H1 (cell line): ENCODE data around the gene PGM1. TPM values are rescaled to one million over a fixed set of nuclear protein-coding genes. Genes with fewer than 3 reads are reported as not detected.

ENCODE experiments used
- CTCF ChIA-PET: fragments of 300-600 bp; sonication (Branson Sonifier 250); formaldehyde crosslinking; loops from one replicate; lab custom pipeline; 2021; ENCODE audit not compliant: partially characterized antibody; lab: Charles Lee
- POLR2A ChIA-PET: fragments of 300-600 bp; sonication (Branson Sonifier 250); formaldehyde crosslinking; loops from one replicate; lab custom pipeline; 2021; ENCODE audit warnings: inconsistent platforms; ENCODE audit not compliant: partially characterized antibody; lab: Charles Lee
- DNase-seq, 2 experiments: peaks; one replicate each; pipeline versions ENCODE4 v3.0.0 to v3.0.0-alpha.2; 2010 to 2022; ENCODE audit warnings: low spot score in 2 of 2, low read depth in 1 of 2, mixed read lengths in 1 of 2
- FAIRE-seq: peaks from 2 replicates; lab custom pipeline; 2011; peaks lifted over from hg19 to GRCh38; lab: Jason Lieb, UNC
- H2AFZ ChIP-seq: 2 replicates; pipeline ENCODE4 v1.8.1; 2012; ENCODE audit warnings: low read length, inconsistent platforms
- H2AK5ac ChIP-seq: 2 replicates; pipeline ENCODE4 v1.6.1; 2013; ENCODE audit warnings: low read depth, low read length
- H2BK120ac ChIP-seq: replicated peaks from 2 replicates; pipeline ENCODE3; 2013; ENCODE audit warnings: low read depth, low read length, inconsistent platforms
- H2BK12ac ChIP-seq: 2 replicates; pipeline ENCODE4 v1.6.1; 2013; ENCODE audit warnings: low read depth, low read length
- H2BK15ac ChIP-seq: 2 replicates; pipeline ENCODE4 v1.6.1; 2013; ENCODE audit warnings: low read length
- H2BK20ac ChIP-seq: 2 replicates; pipeline ENCODE4 v1.6.1; 2013; ENCODE audit warnings: low read length
- H2BK5ac ChIP-seq: 2 replicates; pipeline ENCODE4 v1.6.1; 2013; ENCODE audit warnings: low read depth, low read length
- H3K14ac ChIP-seq: 2 replicates; pipeline ENCODE4 v1.6.1; 2013; ENCODE audit warnings: inconsistent platforms; ENCODE audit not compliant: insufficient read length
- H3K18ac ChIP-seq: 2 replicates; pipeline ENCODE4 v1.6.1; 2013; ENCODE audit warnings: low read length; ENCODE audit errors: extremely low read depth
- H3K23ac ChIP-seq: 2 replicates; pipeline ENCODE4 v1.6.1; 2013; ENCODE audit warnings: inconsistent platforms; ENCODE audit not compliant: insufficient read length
- H3K23me2 ChIP-seq: 2 replicates; pipeline ENCODE4 v1.6.1; 2013; ENCODE audit warnings: low read depth, low read length
- H3K27ac ChIP-seq: 2 replicates; pipeline ENCODE4 v1.6.1; 2011; ENCODE audit warnings: low read depth, low read length, inconsistent platforms
- H3K27me3 ChIP-seq, 4 experiments: replicated peaks in 1 of 4; 1 replicate in 1 of 4; 2 replicates in 3 of 4; pipeline versions ENCODE4 v1.6.1 to v1.8.1; 2011 to 2013; ENCODE audit warnings: low read length in 3 of 4, mild to moderate bottlenecking in 3 of 4, inconsistent platforms in 2 of 4, mixed read lengths in 2 of 4, moderate library complexity in 1 of 4; ENCODE audit not compliant: control insufficient read depth in 3 of 4, insufficient read depth in 3 of 4; ENCODE audit errors: extremely low read depth in 1 of 4
- H3K36me3 ChIP-seq, 4 experiments: 2 replicates each; pipeline versions ENCODE4 v1.6.1 to v1.8.1; 2011 to 2013; ENCODE audit warnings: mild to moderate bottlenecking in 4 of 4, low read length in 3 of 4, moderate library complexity in 2 of 4, control low read depth in 1 of 4, inconsistent platforms in 1 of 4; ENCODE audit not compliant: insufficient read depth in 4 of 4, control insufficient read depth in 2 of 4
- H3K4ac ChIP-seq: replicated peaks from 2 replicates; pipeline ENCODE3; 2013; ENCODE audit warnings: low read length, low read depth, mixed read lengths, inconsistent platforms; ENCODE audit not compliant: insufficient read length
- H3K4me1 ChIP-seq, 4 experiments: replicated peaks in 1 of 4; 1 replicate in 1 of 4; 2 replicates in 3 of 4; pipeline versions ENCODE4 v1.6.1 to v1.8.1; 2011 to 2013; ENCODE audit warnings: low read length in 3 of 4, inconsistent platforms in 2 of 4, mixed read lengths in 1 of 4; ENCODE audit not compliant: insufficient read depth in 4 of 4, control insufficient read depth in 3 of 4
- H3K4me2 ChIP-seq, 2 experiments: 2 replicates each; pipeline versions ENCODE4 v1.6.1 to v1.8.1; 2011 to 2013; ENCODE audit warnings: low read depth in 2 of 2, low read length in 2 of 2, control low read depth in 1 of 2, inconsistent platforms in 1 of 2, mild to moderate bottlenecking in 1 of 2; ENCODE audit not compliant: insufficient read depth in 1 of 2
- H3K4me3 ChIP-seq, 4 experiments: fragments of 200-600, 300-600 bp in 1 of 4; sonication (generic), shearing (Covaris generic), sonication (Bioruptor Twin) in 1 of 4; 2 replicates each; pipeline versions ENCODE4 v1.5.1 to v1.8.1; 2011 to 2016; ENCODE audit warnings: low read length in 4 of 4, low read depth in 3 of 4, control low read depth in 2 of 4, inconsistent platforms in 2 of 4, mild to moderate bottlenecking in 2 of 4, mixed read lengths in 1 of 4, moderate library complexity in 1 of 4; ENCODE audit not compliant: insufficient read depth in 2 of 4; ENCODE audit errors: extremely low read depth in 1 of 4
- H3K56ac ChIP-seq: replicated peaks from 2 replicates; pipeline ENCODE3; 2013; ENCODE audit warnings: low read depth, mild to moderate bottlenecking, mixed read lengths, low read length, inconsistent platforms; ENCODE audit not compliant: insufficient read length
- H3K79me1 ChIP-seq: 2 replicates; pipeline ENCODE4 v1.6.1; 2013; ENCODE audit warnings: low read depth, low read length, control low read depth
- H3K79me2 ChIP-seq, 2 experiments: 2 replicates each; pipeline versions ENCODE4 v1.6.1 to v1.8.1; 2012 to 2013; ENCODE audit warnings: low read length in 2 of 2, mild to moderate bottlenecking in 2 of 2, inconsistent platforms in 1 of 2; ENCODE audit not compliant: insufficient read depth in 2 of 2, control insufficient read depth in 1 of 2
- H3K9ac ChIP-seq, 4 experiments: replicated peaks in 1 of 4; 1 replicate in 1 of 4; 2 replicates in 3 of 4; pipeline versions ENCODE4 v1.6.1 to v1.8.1; 2011 to 2013; ENCODE audit warnings: low read depth in 3 of 4, low read length in 3 of 4, control low read depth in 2 of 4, mild to moderate bottlenecking in 2 of 4, moderate library complexity in 2 of 4, inconsistent platforms in 1 of 4; ENCODE audit errors: extremely low read depth in 1 of 4
- H3K9me3 ChIP-seq, 2 experiments: 2 replicates each; pipeline versions ENCODE4 v1.6.1 to v1.8.1; 2012 to 2013; ENCODE audit warnings: mild to moderate bottlenecking in 2 of 2, moderate library complexity in 2 of 2, control low read depth in 1 of 2, inconsistent platforms in 1 of 2, low read depth in 1 of 2, low read length in 1 of 2, mixed read lengths in 1 of 2; ENCODE audit not compliant: insufficient read depth in 2 of 2
- H4K20me1 ChIP-seq, 2 experiments: replicated peaks in 1 of 2; 2 replicates each; pipeline versions ENCODE3 to v1.8.1; 2011 to 2013; ENCODE audit warnings: inconsistent platforms in 2 of 2, low read length in 2 of 2, mild to moderate bottlenecking in 1 of 2; ENCODE audit not compliant: insufficient read depth in 2 of 2, control insufficient read depth in 1 of 2
- H4K5ac ChIP-seq: 2 replicates; pipeline ENCODE4 v1.6.1; 2013; ENCODE audit warnings: low read length, low read depth, mixed read lengths, inconsistent platforms; ENCODE audit not compliant: insufficient read length
- H4K8ac ChIP-seq: 2 replicates; pipeline ENCODE4 v1.8.0; 2013; ENCODE audit warnings: mild to moderate bottlenecking, moderate library complexity, low read length, inconsistent platforms; ENCODE audit not compliant: insufficient read depth; ENCODE audit errors: extremely low read depth
- H4K91ac ChIP-seq: replicated peaks from 2 replicates; pipeline ENCODE3; 2013; ENCODE audit warnings: low read length, mixed read lengths, inconsistent platforms; ENCODE audit not compliant: insufficient read length
- ASH2L ChIP-seq: fragments of 200-600, 300-600 bp; sonication (generic); IDR thresholded peaks from one replicate; pipeline ENCODE4 v1.7.1; 2017; ENCODE audit warnings: low read length
- CHD1 ChIP-seq: IDR thresholded peaks from 2 replicates; pipeline ENCODE4 v1.6.1; 2012; ENCODE audit warnings: low read depth, low read length, improper control_type of control experiment
- HDAC6 ChIP-seq: IDR thresholded peaks from one replicate; pipeline ENCODE4 v1.7.1; 2012; ENCODE audit warnings: low read depth, mild to moderate bottlenecking, inconsistent platforms, low read length, moderate library complexity
- PHF8 ChIP-seq: fragments of 200-600 bp; sonication (generic); conservative IDR thresholded peaks from 2 replicates; pipeline ENCODE4 v1.7.1; 2012; ENCODE audit warnings: low read depth, mild to moderate bottlenecking, inconsistent platforms, low read length, moderate library complexity
- ZNF274 ChIP-seq: IDR thresholded peaks from 2 replicates; pipeline ENCODE4 v1.7.0; 2012; ENCODE audit warnings: low read length, borderline replicate concordance; ENCODE audit errors: extremely low read depth
- WGBS, 2 experiments: shearing (Covaris generic) in 1 of 2; methylation state at CpG; one replicate each; pipeline versions ENCODE4 v1.1.6 to v1.1.7; 2013 to 2015; ENCODE audit warnings: low lambda C conversion rate in 2 of 2, mixed read lengths in 2 of 2, inconsistent platforms in 1 of 2, low coverage in 1 of 2, missing lambda C conversion rate in 1 of 2; ENCODE audit not compliant: insufficient replicate concordance in 2 of 2, insufficient coverage in 1 of 2, insufficient read length in 1 of 2; ENCODE audit errors: extremely low coverage in 1 of 2, missing lambda C conversion rate in 1 of 2; 5-methylcytosine and 5-hydroxymethylcytosine counted together
- polyA plus RNA-seq, 7 experiments: library from polyadenylated mRNA; depleted of rRNA in 3 of 7; stranded (reverse) in 5 of 7; unstranded in 2 of 7; fragments of >200 nt in 5 of 7; fragments of 200-250 nt in 2 of 7; gene quantifications; 1 replicate in 5 of 7; 2 replicates in 1 of 7; 4 replicates in 1 of 7; pipeline versions ENCODE4 v1.2.1 to v1.2.3, GENCODE V29; 2011 to 2013; ENCODE audit warnings: missing spikeins in 2 of 7, mixed read lengths in 2 of 7
- total RNA-seq: library from RNA; stranded (reverse); fragmentation: NEBNext Ultra II Directional; extraction: Animal tissue kit (Norgen Biotek cat#: 25700); gene quantifications from 2 replicates; pipeline ENCODE4 v1.2.1, GENCODE V29; 2021

Gene PGM1
- total and polyA plus RNA-seq, 2 of the 8 experiments (the other 6 are each of a cell fraction or from before 2014, with no cell fraction given), result 33.0 to 65.4 TPM

GRCh38 chr1:63663301-63663700 lies 70.1 kb downstream of the PGM1 start:
- Histone ChIP-seq H3K14ac (no peak overlapping the region), H2BK5ac (no peak overlapping the region), H3K36me3 (no peaks in the 10 kb centered on the region), H4K91ac (no peak overlapping the region), H2BK12ac (no peak overlapping the region), H3K4me1 (0 out of 7 replicates have a peak, but pooled peaks cover 0 to 2% (median 0%) of the 10 kb centered on the region in 4 experiments), H2AFZ (no peak overlapping the region), H3K4me3 (no peak overlapping the region), H3K23me2 (no peaks in the 10 kb centered on the region; the same call in 1 of the 2 replicates), H3K27me3 (no peaks in the 10 kb centered on the region), H4K20me1 (no peaks in the 10 kb centered on the region), H3K79me2 (no peaks in the 10 kb centered on the region), H2BK120ac (no peak overlapping the region), H3K23ac (no peak overlapping the region), H4K5ac (no peak overlapping the region), H2BK20ac (no peak overlapping the region), H2BK15ac (no peak overlapping the region), H2AK5ac (no peak overlapping the region), H3K27ac (no peak overlapping the region), H4K8ac (no peak overlapping the region), H3K18ac (no peak overlapping the region), H3K9me3 (0 out of 4 replicates have a peak, but pooled peaks cover 0 to 3% of the 10 kb centered on the region in 2 experiments), H3K9ac (no peak overlapping the region), H3K4me2 (no peak overlapping the region), H3K79me1 (no peaks in the 10 kb centered on the region), H3K56ac (no peak overlapping the region), H3K4ac (no peak overlapping the region)
- DNase-seq (no peak), FAIRE-seq (no peak)
- ChIA-PET CTCF (interaction anchor here (0.6 to 5.6 kb wide), 7 partner anchors 10 to 801 kb away, joined by 3 to 35 read pairs (median 5); no protein-coding TSS in a partner anchor), POLR2A (no interaction called here)
- TF ChIP-seq ZNF274, result no peak
- no peak for TF ChIP-seq HDAC6
- TF ChIP-seq ASH2L, result no peak
- no peak for TF ChIP-seq CHD1
- TF ChIP-seq PHF8, result no peak
- 93% methylated on average over 3 of the region's 3 CpGs; no CpG with 5 or more reads in 1 of the 2 experiments for WGBS, 2 experiments
